T-helper 2 cell treated with Interferon-gamma antibody and Interleukin-4, amounts not matched to agents 5 μg/mL and 100 μg/mL, for 36 hours (primary cell): ENCODE measurements around the gene TRIM49C.
"Not testable (repeated sequence)": the region's sequence is repeated elsewhere in the genome, so short reads cannot be mapped to it uniquely, and the experiment has no call there.

Experiments
- DNase-seq: peaks from one replicate; pipeline ENCODE4 v3.0.0; 2021; ENCODE audit warnings: low spot score
- H3K27ac Mint-ChIP-seq: one replicate; pipeline ENCODE4 v1.8.0; 2021; ENCODE audit warnings: mild to moderate bottlenecking, mixed read lengths
- H3K27me3 Mint-ChIP-seq: one replicate; pipeline ENCODE4 v1.8.0; 2021; ENCODE audit warnings: low read depth, mixed read lengths
- H3K36me3 Mint-ChIP-seq: one replicate; pipeline ENCODE4 v1.8.0; 2021; ENCODE audit warnings: low read depth, mixed read lengths
- H3K4me1 Mint-ChIP-seq: one replicate; pipeline ENCODE4 v1.8.0; 2021; ENCODE audit warnings: low read depth, mixed read lengths
- H3K4me3 Mint-ChIP-seq: one replicate; pipeline ENCODE4 v1.8.0; 2022; ENCODE audit warnings: mild to moderate bottlenecking, moderate library complexity, mixed read lengths
- H3K9me3 Mint-ChIP-seq: one replicate; pipeline ENCODE4 v1.8.0; 2021; ENCODE audit warnings: mixed read lengths

TRIM49C gene

DNA sequence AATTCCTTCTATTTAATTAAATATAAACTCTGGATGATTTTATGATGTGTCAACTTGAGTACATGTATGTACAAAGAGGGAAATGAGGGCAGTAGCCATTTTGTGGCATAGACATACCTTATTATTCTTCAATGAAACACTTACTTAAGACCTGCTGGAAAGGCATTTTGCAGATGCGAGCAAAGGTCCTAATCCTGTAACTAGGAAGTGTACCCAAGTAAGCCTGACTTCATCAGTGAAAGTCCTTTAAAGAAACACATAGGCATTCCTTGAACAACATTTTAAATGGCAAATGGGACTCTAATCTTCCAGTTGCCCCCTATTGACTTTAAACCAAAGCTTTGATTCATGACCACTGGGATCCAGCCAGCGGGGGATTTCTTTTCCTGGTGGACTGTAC, at the start of gene TRIM49C:
TSS of gene TRIM49C (plus strand) at position 301 of the 400 bp plus-strand sequence. CDS start 4,106 bp downstream, outside the sequence.
- not testable (repeated sequence) for H3K36me3 Mint-ChIP-seq, H3K27ac Mint-ChIP-seq, H3K4me1 Mint-ChIP-seq, H3K27me3 Mint-ChIP-seq, DNase-seq, H3K9me3 Mint-ChIP-seq, H3K4me3 Mint-ChIP-seq

GRCh38 chr11:90024184-90024583, 6.7 kb upstream of the TRIM49C start:
- H3K27ac Mint-ChIP-seq, H3K4me1 Mint-ChIP-seq, H3K9me3 Mint-ChIP-seq, H3K27me3 Mint-ChIP-seq, DNase-seq, H3K4me3 Mint-ChIP-seq, H3K36me3 Mint-ChIP-seq: not testable (repeated sequence)

DNA sequence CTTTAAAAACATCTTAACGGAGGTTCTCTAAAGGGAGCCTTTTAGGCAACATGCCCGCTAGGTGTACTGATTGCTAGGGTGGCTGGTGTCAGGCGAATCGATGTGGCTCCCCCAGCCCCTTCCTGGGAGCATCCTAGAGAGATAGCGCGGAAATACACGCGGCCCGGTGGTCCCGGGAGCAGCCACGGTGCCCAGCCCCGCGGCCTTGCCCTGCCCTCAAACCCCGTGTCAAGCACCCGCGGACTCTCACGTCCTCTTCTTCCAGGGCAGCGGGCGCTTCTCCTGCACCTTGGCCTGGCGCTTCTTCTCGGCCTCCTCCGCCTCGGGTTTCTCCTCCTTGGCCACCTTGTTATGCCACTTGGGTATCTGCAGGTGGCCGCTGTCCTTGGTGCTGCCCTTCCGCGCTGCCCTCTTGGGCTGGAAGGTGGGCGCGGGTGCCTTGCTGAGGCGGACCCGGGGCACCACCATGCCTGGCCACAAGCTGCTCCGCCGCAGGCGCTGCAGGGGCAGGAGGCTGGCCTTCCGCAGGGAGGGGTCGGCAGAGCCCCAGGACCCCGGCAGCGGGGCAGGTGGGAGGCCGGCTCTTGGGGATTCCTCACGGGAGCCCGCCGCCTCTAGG, 20.8 kb downstream of the TRIM49C start:
- not testable (repeated sequence) for H3K4me3 Mint-ChIP-seq, H3K27me3 Mint-ChIP-seq

GRCh38 chr11:90052311-90052710, 21.4 kb downstream of the TRIM49C start:
- H3K4me1 Mint-ChIP-seq, H3K27me3 Mint-ChIP-seq, H3K4me3 Mint-ChIP-seq, H3K9me3 Mint-ChIP-seq, DNase-seq, H3K36me3 Mint-ChIP-seq, H3K27ac Mint-ChIP-seq: not testable (repeated sequence)

More for the DNA sequence above, 20.8 kb downstream of the TRIM49C start:
- H3K9me3 Mint-ChIP-seq, H3K27ac Mint-ChIP-seq, H3K36me3 Mint-ChIP-seq, H3K4me1 Mint-ChIP-seq, DNase-seq: not testable (repeated sequence)

- H3K4me1 Mint-ChIP-seq, H3K27me3 Mint-ChIP-seq, H3K4me3 Mint-ChIP-seq, H3K9me3 Mint-ChIP-seq, DNase-seq, H3K27ac Mint-ChIP-seq, H3K36me3 Mint-ChIP-seq: not testable (repeated sequence)
These were observed 22.6 kb downstream of the TRIM49C start for GRCh38 chr11:90053545-90053944.

DNA sequence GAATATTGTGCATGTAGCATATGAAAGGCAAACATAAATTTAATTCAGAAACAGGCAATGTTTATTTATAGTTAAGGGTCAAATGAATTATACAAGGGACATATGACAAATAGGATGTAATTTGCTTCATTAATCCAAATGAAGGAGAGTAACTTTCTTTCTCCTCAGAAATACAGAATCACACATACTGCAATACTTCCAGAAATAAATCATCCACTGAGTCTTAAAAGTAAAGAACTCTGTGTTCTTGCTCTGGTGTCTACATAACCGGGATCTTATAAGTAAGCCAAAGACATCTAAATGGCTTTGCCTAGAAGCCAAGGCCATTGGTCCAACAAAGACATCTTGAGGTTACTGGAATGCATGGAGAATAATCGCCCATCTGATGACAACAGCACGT, 54.7 kb downstream of the TRIM49C start, which contains the start of gene UBTFL1:
TSS of gene UBTFL1 (plus strand) at position 301 of the 400 bp plus-strand sequence. CDS start at position 301, 0 bp downstream.
- not testable (repeated sequence) for H3K4me3 Mint-ChIP-seq, H3K27ac Mint-ChIP-seq, DNase-seq, H3K9me3 Mint-ChIP-seq, H3K36me3 Mint-ChIP-seq, H3K4me1 Mint-ChIP-seq, H3K27me3 Mint-ChIP-seq

GRCh38 chr11:90088731-90089130, 57.8 kb downstream of the TRIM49C start:
- H3K4me1 Mint-ChIP-seq = not testable (repeated sequence)

More at GRCh38 chr11:90088731-90089130, 57.8 kb downstream of the TRIM49C start:
- H3K4me3 Mint-ChIP-seq, H3K27me3 Mint-ChIP-seq, H3K9me3 Mint-ChIP-seq, DNase-seq, H3K27ac Mint-ChIP-seq, H3K36me3 Mint-ChIP-seq: not testable (repeated sequence)
